MCF 10A (cell line): Measurements from ENCODE around the gene DCLRE1B. TPM values are rescaled to one million over a fixed set of nuclear protein-coding genes. Genes with fewer than 3 reads are reported as not detected.

Source experiments
- BruUV-seq: library from RNA; stranded (reverse); fragments of 400-500 nt; replicated peaks from 2 replicates; lab custom pipeline; 2021; lab: Mats Ljungman, UMichigan
- CTCF ChIA-PET: fragments of 300-600 bp; sonication (Branson Sonifier 250); formaldehyde crosslinking; extraction: SDS; loops from one replicate; lab custom pipeline; 2021; ENCODE audit warnings: antibody characterized with exemption, inconsistent platforms; lab: Yijun Ruan, JAX
- POLR2A ChIA-PET: fragments of 300-600, 350-650 bp; sonication (Branson Sonifier 250); formaldehyde crosslinking; extraction: SDS; loops from one replicate; lab custom pipeline; 2020; ENCODE audit warnings: antibody characterized with exemption, inconsistent platforms; lab: Yijun Ruan, JAX
- DNase-seq: peaks from one replicate; pipeline ENCODE4 v3.0.0-alpha.2; 2018; ENCODE audit not compliant: unreplicated experiment
- H3K27ac Mint-ChIP-seq: one replicate; pipeline ENCODE4 v1.8.0; 2022; ENCODE audit warnings: mild to moderate bottlenecking, low read depth, mixed read lengths; ENCODE audit not compliant: unreplicated experiment
- H3K27me3 Mint-ChIP-seq: one replicate; pipeline ENCODE4 v1.8.0; 2022; ENCODE audit warnings: mixed read lengths; ENCODE audit not compliant: insufficient read depth, unreplicated experiment
- H3K36me3 Mint-ChIP-seq: one replicate; pipeline ENCODE4 v1.8.0; 2022; ENCODE audit warnings: mild to moderate bottlenecking, moderate library complexity, mixed read lengths; ENCODE audit not compliant: insufficient read depth, unreplicated experiment
- H3K4me1 Mint-ChIP-seq: one replicate; pipeline ENCODE4 v1.8.0; 2022; ENCODE audit warnings: mixed read lengths; ENCODE audit not compliant: insufficient read depth, unreplicated experiment
- H3K4me3 Mint-ChIP-seq: one replicate; pipeline ENCODE4 v1.8.0; 2022; ENCODE audit warnings: mild to moderate bottlenecking, moderate library complexity, mixed read lengths; ENCODE audit not compliant: unreplicated experiment
- H3K9me3 Mint-ChIP-seq: one replicate; pipeline ENCODE4 v1.8.0; 2022; ENCODE audit warnings: mixed read lengths; ENCODE audit not compliant: unreplicated experiment
- intact Hi-C: fragments of 100-400 bp; cut with micrococcal nuclease; formaldehyde crosslinking; loops from 2 replicates; pipeline ENCODE4 v1.14.1; 2022
- total RNA-seq: library from RNA; stranded (reverse); gene quantifications from 2 replicates; pipeline ENCODE4 v1.2.3, GENCODE V29; 2022
- TF ChIP-seq, protein P1 (sequence below): fragments of 200-600 bp; IDR thresholded peaks from one replicate; pipeline ENCODE4 v1.8.0; 2022; ENCODE audit warnings: antibody characterized with exemption, mild to moderate bottlenecking; ENCODE audit not compliant: unreplicated experiment

Gene DCLRE1B
- total RNA-seq, 1 experiment from 2014 or later = 8.1 TPM

- Mint-ChIP-seq H3K9me3 (no peaks in the 10 kb centered on the region), H3K27ac (no peak overlapping the region), H3K36me3 (peaks cover 18% of the 10 kb centered on the region), H3K4me1 (peaks cover 42% of the 10 kb centered on the region), H3K27me3 (no peaks in the 10 kb centered on the region), H3K4me3 (no peak overlapping the region)
- no TSS peak for BruUV-seq
- intact Hi-C loops = no loop called here
- CTCF ChIA-PET = interaction anchor here (0.6 kb wide), 1 partner anchor 743 kb away, joined by 3 read pairs; no protein-coding TSS in a partner anchor
- POLR2A ChIA-PET = interaction anchor here (0.7 to 1.5 kb wide), 3 partner anchors 16 to 124 kb away, joined by 3 read pairs; partner anchors contain the start of gene RSBN1
- no peak for DNase-seq
- TF ChIP-seq, protein P1, sequence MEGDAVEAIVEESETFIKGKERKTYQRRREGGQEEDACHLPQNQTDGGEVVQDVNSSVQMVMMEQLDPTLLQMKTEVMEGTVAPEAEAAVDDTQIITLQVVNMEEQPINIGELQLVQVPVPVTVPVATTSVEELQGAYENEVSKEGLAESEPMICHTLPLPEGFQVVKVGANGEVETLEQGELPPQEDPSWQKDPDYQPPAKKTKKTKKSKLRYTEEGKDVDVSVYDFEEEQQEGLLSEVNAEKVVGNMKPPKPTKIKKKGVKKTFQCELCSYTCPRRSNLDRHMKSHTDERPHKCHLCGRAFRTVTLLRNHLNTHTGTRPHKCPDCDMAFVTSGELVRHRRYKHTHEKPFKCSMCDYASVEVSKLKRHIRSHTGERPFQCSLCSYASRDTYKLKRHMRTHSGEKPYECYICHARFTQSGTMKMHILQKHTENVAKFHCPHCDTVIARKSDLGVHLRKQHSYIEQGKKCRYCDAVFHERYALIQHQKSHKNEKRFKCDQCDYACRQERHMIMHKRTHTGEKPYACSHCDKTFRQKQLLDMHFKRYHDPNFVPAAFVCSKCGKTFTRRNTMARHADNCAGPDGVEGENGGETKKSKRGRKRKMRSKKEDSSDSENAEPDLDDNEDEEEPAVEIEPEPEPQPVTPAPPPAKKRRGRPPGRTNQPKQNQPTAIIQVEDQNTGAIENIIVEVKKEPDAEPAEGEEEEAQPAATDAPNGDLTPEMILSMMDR = no peak
Observed at GRCh38 chr1:113935970-113936369, 30.8 kb downstream of the DCLRE1B start.

DNA sequence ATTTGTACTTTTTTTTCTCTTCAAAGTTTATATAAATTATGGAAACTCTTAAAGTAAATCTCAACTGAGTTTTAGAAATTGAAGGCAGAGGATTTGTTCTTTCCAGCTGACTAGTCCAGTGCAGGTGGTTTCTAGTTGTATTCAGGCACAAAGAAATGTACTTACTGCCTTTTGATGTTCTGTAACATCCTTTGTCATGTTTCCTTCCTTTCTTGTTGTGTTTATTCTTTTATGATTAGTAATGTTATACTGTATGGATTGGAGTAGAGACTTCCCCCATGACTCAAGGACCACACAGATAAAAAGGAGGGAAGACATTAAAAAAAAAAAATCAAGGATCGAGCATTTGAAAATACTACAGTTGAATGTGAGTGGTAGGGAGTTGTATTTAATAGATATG is 32.0 kb downstream of the DCLRE1B start:
- no peak overlapping the region for H3K4me3 Mint-ChIP-seq
- H3K9me3 Mint-ChIP-seq = no peaks in the 10 kb centered on the region
- peaks cover 30% of the 10 kb centered on the region for H3K36me3 Mint-ChIP-seq
- peak overlapping the region; percentile 33 for H3K27ac Mint-ChIP-seq
- no peak for DNase-seq
- H3K4me1 Mint-ChIP-seq = peaks cover 34% of the 10 kb centered on the region
- CTCF ChIA-PET = interaction anchor here (0.9 kb wide), 1 partner anchor 9 kb away, joined by 4 read pairs; no protein-coding TSS in a partner anchor
- POLR2A ChIA-PET = no interaction called here
- intact Hi-C loops = no loop called here
- no TSS peak for BruUV-seq
- TF ChIP-seq, protein P1 = no peak
- no peaks in the 10 kb centered on the region for H3K27me3 Mint-ChIP-seq

GRCh38 chr1:113938192-113938591 is 33.1 kb downstream of the DCLRE1B start:
- ChIA-PET POLR2A (interaction anchor here (0.6 kb wide), 1 partner anchor 830 kb away, joined by 4 read pairs; no protein-coding TSS in a partner anchor), CTCF (interaction anchor here (0.6 to 2.3 kb wide), 4 partner anchors 8 to 896 kb away, joined by 3 to 6 read pairs (median 5); no protein-coding TSS in a partner anchor)
- TF ChIP-seq, protein P1 = no peak
- H3K9me3 Mint-ChIP-seq = no peaks in the 10 kb centered on the region
- no peaks in the 10 kb centered on the region for H3K27me3 Mint-ChIP-seq
- H3K4me1 Mint-ChIP-seq = peaks cover 25% of the 10 kb centered on the region
- H3K36me3 Mint-ChIP-seq = peaks cover 31% of the 10 kb centered on the region
- BruUV-seq = no TSS peak
- no peak overlapping the region for H3K27ac Mint-ChIP-seq
- no peak overlapping the region for H3K4me3 Mint-ChIP-seq
- no peak for DNase-seq
- intact Hi-C loops = no loop called here

- peaks cover 30% of the 10 kb centered on the region for H3K36me3 Mint-ChIP-seq
- no peaks in the 10 kb centered on the region for H3K27me3 Mint-ChIP-seq
- POLR2A ChIA-PET = interaction anchor here (0.6 to 2.1 kb wide), 2 partner anchors 10 to 23 kb away, joined by 3 to 7 read pairs; no protein-coding TSS in a partner anchor
- TF ChIP-seq, protein P1 = no peak
- H3K9me3 Mint-ChIP-seq = no peaks in the 10 kb centered on the region
- CTCF ChIA-PET = interaction anchor here (0.7 to 2.3 kb wide), 3 partner anchors 24 to 105 kb away, joined by 3 to 6 read pairs (median 5); no protein-coding TSS in a partner anchor
- H3K4me1 Mint-ChIP-seq = peaks cover 15% of the 10 kb centered on the region
- no peak for DNase-seq
- intact Hi-C loops = no loop called here
- H3K27ac Mint-ChIP-seq = no peak overlapping the region
- no peak overlapping the region for H3K4me3 Mint-ChIP-seq
- BruUV-seq = TSS peak; percentile 17
Observed at GRCh38 chr1:113940365-113941244, 35.5 kb downstream of the DCLRE1B start.
